SU-DHL-6 (cell line): ENCODE data around the gene RMND5B.
A peak's percentile ranks its signal among the peaks of the same experiment; 100 is the strongest.

Source experiments
- EZH2phosphoT487 ChIP-seq: fragments of 200-600 bp; sonication (generic), shearing (Covaris generic); conservative IDR thresholded peaks from 2 replicates; pipeline ENCODE4 v1.6.1; 2018; ENCODE audit warnings: mild to moderate bottlenecking, antibody characterized with exemption, low read length, moderate library complexity, mixed read lengths
- TF ChIP-seq, protein P1 (sequence below): fragments of 200-600 bp; sonication (generic); IDR thresholded peaks from one replicate; pipeline ENCODE4 v1.5.1; 2017; ENCODE audit warnings: antibody characterized with exemption, mild to moderate bottlenecking, low read length, moderate library complexity; ENCODE audit not compliant: insufficient read depth, poor library complexity, severe bottlenecking

DNA sequence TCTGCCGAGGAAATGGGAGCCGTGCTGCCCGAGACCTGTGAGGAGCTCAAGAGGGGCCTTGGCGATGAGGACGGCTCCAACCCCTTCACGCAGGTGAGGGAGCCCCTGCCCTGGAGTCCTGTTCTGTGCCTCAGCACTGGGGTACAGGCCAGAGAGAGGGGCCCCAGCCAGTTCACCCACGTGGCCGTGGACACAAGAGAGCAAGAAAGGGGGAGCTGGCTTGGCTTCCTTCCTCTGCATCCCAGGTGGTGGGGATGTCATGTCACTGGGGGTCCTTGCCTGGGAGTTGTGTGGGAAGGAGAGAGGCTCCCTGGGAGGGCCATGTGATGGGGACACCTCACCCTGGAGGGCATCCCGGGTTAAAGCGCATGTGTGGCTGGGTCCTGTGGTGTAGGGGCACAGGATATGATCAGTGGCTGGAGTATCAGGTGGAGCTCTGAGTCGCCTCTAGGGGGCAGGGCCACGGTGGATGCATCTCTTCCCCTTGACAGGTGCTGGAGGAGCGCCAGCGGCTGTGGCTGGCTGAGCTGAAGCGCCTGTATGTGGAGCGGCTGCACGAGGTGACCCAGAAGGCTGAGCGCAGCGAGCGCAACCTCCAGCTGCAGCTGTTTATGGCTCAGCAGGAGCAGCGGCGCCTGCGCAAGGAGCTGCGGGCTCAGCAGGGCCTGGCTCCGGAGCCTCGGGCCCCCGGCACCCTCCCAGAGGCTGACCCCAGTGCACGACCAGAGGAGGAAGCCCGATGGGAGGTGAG lies 10.0 kb upstream of the RMND5B start:
- TF ChIP-seq, protein P1, sequence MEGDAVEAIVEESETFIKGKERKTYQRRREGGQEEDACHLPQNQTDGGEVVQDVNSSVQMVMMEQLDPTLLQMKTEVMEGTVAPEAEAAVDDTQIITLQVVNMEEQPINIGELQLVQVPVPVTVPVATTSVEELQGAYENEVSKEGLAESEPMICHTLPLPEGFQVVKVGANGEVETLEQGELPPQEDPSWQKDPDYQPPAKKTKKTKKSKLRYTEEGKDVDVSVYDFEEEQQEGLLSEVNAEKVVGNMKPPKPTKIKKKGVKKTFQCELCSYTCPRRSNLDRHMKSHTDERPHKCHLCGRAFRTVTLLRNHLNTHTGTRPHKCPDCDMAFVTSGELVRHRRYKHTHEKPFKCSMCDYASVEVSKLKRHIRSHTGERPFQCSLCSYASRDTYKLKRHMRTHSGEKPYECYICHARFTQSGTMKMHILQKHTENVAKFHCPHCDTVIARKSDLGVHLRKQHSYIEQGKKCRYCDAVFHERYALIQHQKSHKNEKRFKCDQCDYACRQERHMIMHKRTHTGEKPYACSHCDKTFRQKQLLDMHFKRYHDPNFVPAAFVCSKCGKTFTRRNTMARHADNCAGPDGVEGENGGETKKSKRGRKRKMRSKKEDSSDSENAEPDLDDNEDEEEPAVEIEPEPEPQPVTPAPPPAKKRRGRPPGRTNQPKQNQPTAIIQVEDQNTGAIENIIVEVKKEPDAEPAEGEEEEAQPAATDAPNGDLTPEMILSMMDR = peak; percentile 57
- TF ChIP-seq EZH2phosphoT487 = no peak
